GM19023 (cell line): ENCODE data around the gene RNASE12.

Experiments
- ATAC-seq: cut with Tn5 transposase; IDR thresholded peaks from one replicate; pipeline ENCODE4 v1.9.1; 2021; ENCODE audit warnings: mild to moderate bottlenecking, moderate library complexity; ENCODE audit not compliant: unreplicated experiment

The RNASE12 gene

GRCh38 chr14:20546877-20547276 lies 44.3 kb downstream of the RNASE12 start:
- ATAC-seq: no peak
